ENCODE data around the gene ZNF584.

The ZNF584 gene

DNA sequence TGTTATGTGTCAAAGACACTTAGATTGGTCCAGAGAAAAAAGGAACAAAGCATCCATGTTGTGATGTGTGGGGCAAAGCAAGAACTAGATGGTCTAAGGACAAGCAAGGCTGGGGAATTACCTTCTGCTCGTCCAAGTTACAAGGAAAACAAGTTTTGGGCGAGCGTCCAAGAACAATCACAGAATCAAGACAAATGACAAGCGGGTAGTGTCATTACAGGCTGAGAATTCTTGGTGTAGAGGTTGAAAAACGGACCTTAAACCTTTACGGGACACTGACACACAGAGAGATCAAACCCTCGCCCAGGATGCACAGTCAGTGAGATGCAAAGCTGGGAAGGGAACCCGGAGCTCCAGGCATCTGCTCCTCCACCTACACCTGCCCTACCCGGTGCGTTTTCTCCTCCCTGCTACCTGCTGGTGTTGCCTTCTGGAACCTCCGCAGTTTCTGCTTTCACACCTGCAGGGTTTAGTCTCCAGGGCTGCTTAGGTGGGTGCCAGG, 42.5 kb downstream of the ZNF584 start:
- TF ChIP-seq, protein P1, sequence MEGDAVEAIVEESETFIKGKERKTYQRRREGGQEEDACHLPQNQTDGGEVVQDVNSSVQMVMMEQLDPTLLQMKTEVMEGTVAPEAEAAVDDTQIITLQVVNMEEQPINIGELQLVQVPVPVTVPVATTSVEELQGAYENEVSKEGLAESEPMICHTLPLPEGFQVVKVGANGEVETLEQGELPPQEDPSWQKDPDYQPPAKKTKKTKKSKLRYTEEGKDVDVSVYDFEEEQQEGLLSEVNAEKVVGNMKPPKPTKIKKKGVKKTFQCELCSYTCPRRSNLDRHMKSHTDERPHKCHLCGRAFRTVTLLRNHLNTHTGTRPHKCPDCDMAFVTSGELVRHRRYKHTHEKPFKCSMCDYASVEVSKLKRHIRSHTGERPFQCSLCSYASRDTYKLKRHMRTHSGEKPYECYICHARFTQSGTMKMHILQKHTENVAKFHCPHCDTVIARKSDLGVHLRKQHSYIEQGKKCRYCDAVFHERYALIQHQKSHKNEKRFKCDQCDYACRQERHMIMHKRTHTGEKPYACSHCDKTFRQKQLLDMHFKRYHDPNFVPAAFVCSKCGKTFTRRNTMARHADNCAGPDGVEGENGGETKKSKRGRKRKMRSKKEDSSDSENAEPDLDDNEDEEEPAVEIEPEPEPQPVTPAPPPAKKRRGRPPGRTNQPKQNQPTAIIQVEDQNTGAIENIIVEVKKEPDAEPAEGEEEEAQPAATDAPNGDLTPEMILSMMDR (IDR thresholded peaks at IDR 0.05; ENCODE audit: borderline replicate concordance, insufficient read depth, low read depth, low read length), result no peak
- H3K4me3 ChIP-seq (ENCODE audit: low read depth, low read length), result peak overlapping the region; percentile 91

DNA sequence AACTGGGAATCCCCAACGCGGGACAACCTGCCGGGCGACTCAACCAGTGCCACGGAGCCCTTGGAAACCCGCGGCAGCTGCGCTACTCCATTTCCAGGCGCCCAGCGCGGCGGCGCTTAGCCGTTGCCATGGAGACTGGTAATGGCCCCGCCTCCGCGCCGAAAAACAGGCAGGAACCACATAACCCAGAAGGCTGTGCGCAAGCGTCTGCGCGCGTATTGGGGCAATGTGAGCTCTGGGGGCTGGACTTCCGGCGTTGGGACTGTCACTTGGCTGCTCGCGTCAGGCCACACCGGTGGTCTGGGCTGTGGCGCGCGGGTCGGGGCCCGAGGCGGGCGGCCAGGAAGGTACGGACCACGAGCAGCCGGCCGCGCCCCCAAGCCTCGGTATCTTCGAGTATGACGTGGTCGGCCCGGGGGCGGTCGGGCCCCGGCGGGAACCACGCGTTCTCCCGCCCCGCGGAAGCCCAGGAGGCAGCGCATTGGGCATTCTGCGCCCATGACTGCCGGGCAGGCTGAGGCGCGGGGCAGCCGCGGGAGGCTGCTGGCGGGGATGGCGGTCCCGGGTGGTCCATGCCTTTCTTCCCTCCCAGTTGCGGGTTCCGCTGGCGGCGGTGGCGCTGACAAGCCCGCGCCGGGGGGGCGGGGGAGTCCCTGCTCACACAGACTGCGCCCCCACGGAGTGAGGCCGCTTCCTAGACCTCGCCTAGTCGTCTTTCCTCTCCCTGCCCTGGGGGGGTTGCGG, 43.1 kb downstream of the ZNF584 start, which contains the start of gene ZNF324B:
Gene ZNF324B, plus strand, starts transcription at position 265 of the 744 bp plus-strand sequence. CDS start 2,080 bp downstream, outside the sequence.
- peak within 1 kb of the TSS; percentile 91 for H3K4me3 ChIP-seq (ENCODE audit: low read depth, low read length)
- TF ChIP-seq, protein P1 (IDR thresholded peaks at IDR 0.05; ENCODE audit: borderline replicate concordance, insufficient read depth, low read depth, low read length), result no peak

DNA sequence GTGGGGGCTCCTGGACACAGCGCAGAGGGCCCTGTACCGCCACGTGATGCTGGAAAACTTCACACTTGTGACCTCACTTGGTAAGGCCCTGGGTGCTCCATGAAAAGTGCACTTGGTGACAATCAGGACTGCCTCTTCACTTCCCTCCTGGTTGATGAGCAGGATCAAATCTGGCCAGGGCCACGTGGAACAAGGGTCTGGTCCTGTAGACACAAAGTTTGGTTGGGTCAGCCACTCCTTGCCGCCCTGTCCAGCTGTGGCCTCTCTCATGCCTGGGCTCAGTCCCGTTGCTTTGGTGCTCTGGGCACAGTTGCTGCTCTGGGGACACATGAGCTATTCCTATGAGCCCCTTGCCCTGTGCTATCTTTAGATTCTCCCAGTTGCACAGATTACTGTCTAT, 45.3 kb downstream of the ZNF584 start:
- TF ChIP-seq, protein P1 (IDR thresholded peaks at IDR 0.05; ENCODE audit: borderline replicate concordance, insufficient read depth, low read depth, low read length), result no peak
- H3K4me3 ChIP-seq (ENCODE audit: low read depth, low read length), result no peak overlapping the region

DNA sequence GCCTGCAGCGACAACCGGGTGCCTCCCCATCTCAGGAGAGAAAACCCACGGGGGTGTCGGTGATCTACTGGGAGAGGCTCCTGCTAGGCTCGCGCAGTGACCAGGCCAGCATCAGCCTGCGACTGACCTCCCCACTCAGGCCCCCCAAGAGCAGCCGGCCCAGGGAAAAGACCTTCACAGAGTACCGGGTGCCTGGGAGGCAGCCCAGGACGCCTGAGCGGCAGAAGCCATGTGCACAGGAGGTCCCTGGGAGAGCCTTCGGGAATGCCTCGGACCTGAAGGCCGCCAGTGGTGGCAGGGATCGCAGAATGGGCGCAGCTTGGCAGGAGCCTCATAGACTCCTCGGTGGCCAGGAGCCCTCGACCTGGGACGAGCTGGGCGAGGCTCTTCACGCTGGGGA, 46.9 kb downstream of the ZNF584 start:
- H3K4me3 ChIP-seq (ENCODE audit: low read depth, low read length), result no peak overlapping the region
- TF ChIP-seq, protein P1 (IDR thresholded peaks at IDR 0.05; ENCODE audit: borderline replicate concordance, insufficient read depth, low read depth, low read length), result no peak

DNA sequence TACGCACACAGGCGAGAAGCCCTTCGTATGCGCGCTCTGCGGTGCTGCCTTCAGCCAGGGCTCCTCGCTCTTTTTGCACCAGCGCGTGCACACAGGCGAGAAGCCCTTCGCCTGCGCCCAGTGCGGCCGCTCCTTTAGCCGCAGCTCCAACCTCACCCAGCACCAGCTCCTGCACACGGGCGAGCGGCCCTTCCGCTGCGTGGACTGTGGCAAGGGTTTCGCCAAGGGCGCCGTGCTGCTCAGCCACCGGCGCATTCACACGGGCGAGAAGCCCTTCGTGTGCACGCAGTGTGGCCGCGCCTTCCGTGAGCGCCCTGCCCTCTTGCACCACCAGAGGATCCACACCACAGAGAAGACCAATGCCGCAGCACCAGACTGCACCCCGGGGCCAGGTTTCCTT, 47.7 kb downstream of the ZNF584 start:
- TF ChIP-seq, protein P1 (IDR thresholded peaks at IDR 0.05; ENCODE audit: borderline replicate concordance, insufficient read depth, low read depth, low read length), result no peak
- no peak overlapping the region for H3K4me3 ChIP-seq (ENCODE audit: low read depth, low read length)

DNA sequence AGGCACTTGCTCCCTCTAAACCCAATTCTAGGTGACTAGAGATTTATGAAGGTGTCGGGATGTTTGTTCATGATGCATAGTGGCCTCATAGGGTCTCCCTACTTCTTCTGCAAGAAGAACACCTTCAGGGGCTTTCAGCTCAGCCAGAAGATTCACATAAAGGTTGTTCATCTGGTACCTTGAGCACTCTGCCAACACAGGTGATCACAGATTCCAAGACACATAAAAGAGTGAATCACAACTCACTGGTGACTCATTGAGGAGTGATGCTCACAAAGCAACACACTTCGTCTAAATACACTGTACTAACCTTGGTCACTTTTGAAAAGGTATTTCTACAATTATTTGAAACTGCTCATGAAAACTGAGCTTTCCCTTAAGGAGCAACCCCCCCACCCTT, 51.6 kb downstream of the ZNF584 start:
- no peak overlapping the region for H3K4me3 ChIP-seq (ENCODE audit: low read depth, low read length)
- TF ChIP-seq, protein P1 (IDR thresholded peaks at IDR 0.05; ENCODE audit: borderline replicate concordance, insufficient read depth, low read depth, low read length), result no peak
